ENCODE data around the gene NEDD4. TPM values are rescaled to one million over a fixed set of nuclear protein-coding genes. Genes with fewer than 3 reads are reported as not detected.
A peak's percentile ranks its signal among the peaks of the same experiment; 100 is the strongest.
"Not testable (repeated sequence)": the region's sequence is repeated elsewhere in the genome, so short reads cannot be mapped to it uniquely, and the experiment has no call there.

NEDD4 gene
- total RNA-seq, 1 experiment from 2014 or later = 19.5 TPM

- DNase-seq (ENCODE audit: low read depth) = peak; percentile 14
Measured at GRCh38 chr15:55829826-55830225, 163.6 kb downstream of the NEDD4 start.

GRCh38 chr15:55827955-55828354, 165.5 kb downstream of the NEDD4 start:
- DNase-seq (ENCODE audit: low read depth) = no peak

GRCh38 chr15:55827204-55827603, 166.2 kb downstream of the NEDD4 start:
- peak; percentile 78 for DNase-seq (ENCODE audit: low read depth)

GRCh38 chr15:55824857-55825613, 168.4 kb downstream of the NEDD4 start:
- no peak for DNase-seq (ENCODE audit: low read depth)

- no peak for DNase-seq (ENCODE audit: low read depth)
Measured at GRCh38 chr15:55823699-55824340, 169.6 kb downstream of the NEDD4 start.

- peak; percentile 34 for DNase-seq (ENCODE audit: low read depth)
Measured at GRCh38 chr15:55823191-55823670, 170.2 kb downstream of the NEDD4 start.

- DNase-seq (ENCODE audit: low read depth) = not testable (repeated sequence)
Measured at GRCh38 chr15:55821740-55822139, 171.7 kb downstream of the NEDD4 start.

GRCh38 chr15:55820043-55820442, 173.4 kb downstream of the NEDD4 start:
- no peak for DNase-seq (ENCODE audit: low read depth)

- no peak for DNase-seq (ENCODE audit: low read depth)
Measured at GRCh38 chr15:55819397-55820034, 173.9 kb downstream of the NEDD4 start.

GRCh38 chr15:55816017-55816416, 177.4 kb downstream of the NEDD4 start:
- DNase-seq (ENCODE audit: low read depth) = no peak

- DNase-seq (ENCODE audit: low read depth) = no peak
Measured at GRCh38 chr15:55802600-55803376, 190.6 kb downstream of the NEDD4 start.

- no peak for DNase-seq (ENCODE audit: low read depth)
Measured at GRCh38 chr15:55800216-55800615, 193.2 kb downstream of the NEDD4 start.

GRCh38 chr15:55799291-55800212, 193.9 kb downstream of the NEDD4 start:
- DNase-seq (ENCODE audit: low read depth) = peak; percentile 58

GRCh38 chr15:55796321-55796965, 197.0 kb downstream of the NEDD4 start:
- DNase-seq (ENCODE audit: low read depth) = peak; percentile 34

GRCh38 chr15:55795031-55795430, 198.4 kb downstream of the NEDD4 start:
- no peak for DNase-seq (ENCODE audit: low read depth)

- peak; percentile 70 for DNase-seq (ENCODE audit: low read depth)
Measured at GRCh38 chr15:55791551-55792400, 201.6 kb downstream of the NEDD4 start.

GRCh38 chr15:55789066-55789660, 204.2 kb downstream of the NEDD4 start:
- peak; percentile 8 for DNase-seq (ENCODE audit: low read depth)

- no peak for DNase-seq (ENCODE audit: low read depth)
Measured at GRCh38 chr15:55786341-55786740, 207.1 kb downstream of the NEDD4 start.

All from HT1080 (cell line).